Endothelial cell (in vitro differentiated cells): ENCODE results near the gene NPHP4. TPM values are rescaled to one million over a fixed set of nuclear protein-coding genes. Genes with fewer than 3 reads are reported as not detected.

Experiments
- DNase-seq: peaks from one replicate; pipeline ENCODE4 v3.0.0; 2021; ENCODE audit warnings: low spot score
- H3K27ac Mint-ChIP-seq: one replicate; pipeline ENCODE4 v1.8.0; 2021; ENCODE audit warnings: mixed read lengths, inconsistent platforms; ENCODE audit not compliant: unreplicated experiment
- H3K27me3 Mint-ChIP-seq: one replicate; pipeline ENCODE4 v1.8.0; 2021; ENCODE audit warnings: mild to moderate bottlenecking, moderate library complexity, mixed read lengths, inconsistent platforms; ENCODE audit not compliant: unreplicated experiment
- H3K36me3 Mint-ChIP-seq: one replicate; pipeline ENCODE4 v1.8.0; 2021; ENCODE audit warnings: mild to moderate bottlenecking, low read depth, mixed read lengths, inconsistent platforms; ENCODE audit not compliant: unreplicated experiment
- H3K4me1 Mint-ChIP-seq: one replicate; pipeline ENCODE4 v1.8.0; 2021; ENCODE audit warnings: mild to moderate bottlenecking, mixed read lengths, inconsistent platforms; ENCODE audit not compliant: unreplicated experiment
- H3K4me3 Mint-ChIP-seq: one replicate; pipeline ENCODE4 v1.8.0; 2021; ENCODE audit warnings: mild to moderate bottlenecking, mixed read lengths, inconsistent platforms; ENCODE audit not compliant: unreplicated experiment
- H3K9me3 Mint-ChIP-seq: one replicate; pipeline ENCODE4 v1.8.0; 2021; ENCODE audit warnings: mixed read lengths, inconsistent platforms; ENCODE audit not compliant: unreplicated experiment
- CTCF ChIP-seq: fragments of 200-600 bp; sonication (generic); IDR thresholded peaks from one replicate; pipeline ENCODE4 v1.5.0; 2021; ENCODE audit warnings: antibody characterized with exemption; ENCODE audit not compliant: unreplicated experiment
- total RNA-seq: library from RNA; stranded (reverse); fragmentation: NEBNext Ultra II Directional; extraction: Animal tissue kit (Norgen Biotek cat#: 25700); gene quantifications from one replicate; pipeline ENCODE4 v1.2.1, GENCODE V29; 2021; ENCODE audit not compliant: unreplicated experiment

The NPHP4 gene
- total RNA-seq, 1 donor from 2014 or later, result 15.3 TPM

GRCh38 chr1:6029351-6029750, 37.1 kb upstream of the NPHP4 start:
- H3K27me3 Mint-ChIP-seq, result peaks cover 9% of the 10 kb centered on the region
- H3K9me3 Mint-ChIP-seq, result no peaks in the 10 kb centered on the region
- no peaks in the 10 kb centered on the region for H3K4me1 Mint-ChIP-seq
- DNase-seq, result no peak
- H3K4me3 Mint-ChIP-seq, result no peak overlapping the region
- H3K27ac Mint-ChIP-seq, result no peak overlapping the region
- H3K36me3 Mint-ChIP-seq, result no peaks in the 10 kb centered on the region
- TF ChIP-seq CTCF, result no peak

- no peaks in the 10 kb centered on the region for H3K4me1 Mint-ChIP-seq
- no peak overlapping the region for H3K4me3 Mint-ChIP-seq
- no peak overlapping the region for H3K27ac Mint-ChIP-seq
- no peak for TF ChIP-seq CTCF
- no peaks in the 10 kb centered on the region for H3K36me3 Mint-ChIP-seq
- H3K27me3 Mint-ChIP-seq, result peaks cover 9% of the 10 kb centered on the region
- no peak for DNase-seq
- no peaks in the 10 kb centered on the region for H3K9me3 Mint-ChIP-seq
Measured at GRCh38 chr1:6028042-6028850, 36.0 kb upstream of the NPHP4 start.

GRCh38 chr1:6027591-6027990, 35.4 kb upstream of the NPHP4 start:
- Mint-ChIP-seq H3K27ac (peak overlapping the region; percentile 30), H3K27me3 (peaks cover 9% of the 10 kb centered on the region), H3K4me1 (no peaks in the 10 kb centered on the region), H3K9me3 (no peaks in the 10 kb centered on the region), H3K36me3 (no peaks in the 10 kb centered on the region), H3K4me3 (no peak overlapping the region)
- no peak for TF ChIP-seq CTCF
- no peak for DNase-seq

- DNase-seq, result no peak
- H3K9me3 Mint-ChIP-seq, result no peaks in the 10 kb centered on the region
- H3K27ac Mint-ChIP-seq, result no peak overlapping the region
- H3K36me3 Mint-ChIP-seq, result no peaks in the 10 kb centered on the region
- peaks cover 10% of the 10 kb centered on the region for H3K27me3 Mint-ChIP-seq
- H3K4me3 Mint-ChIP-seq, result no peak overlapping the region
- no peak for TF ChIP-seq CTCF
- H3K4me1 Mint-ChIP-seq, result no peaks in the 10 kb centered on the region
Measured at GRCh38 chr1:6026095-6026809, 34.0 kb upstream of the NPHP4 start.
